ENCODE results near the gene CCDC78. TPM values are rescaled to one million over a fixed set of nuclear protein-coding genes. Genes with fewer than 3 reads are reported as not detected.

Gene CCDC78
- total RNA-seq, 1 donor from 2014 or later = 0.85 TPM

GRCh38 chr16:686459-687260 lies 39.6 kb downstream of the CCDC78 start:
- no peak overlapping the region for H3K27ac Mint-ChIP-seq (ENCODE audit: unreplicated experiment)
- DNase-seq (ENCODE audit: low spot score) = no peak
- peaks cover 16% of the 10 kb centered on the region for H3K27me3 Mint-ChIP-seq (ENCODE audit: unreplicated experiment)
- no peak overlapping the region for H3K4me3 Mint-ChIP-seq (ENCODE audit: unreplicated experiment)
- TF ChIP-seq, protein P1, sequence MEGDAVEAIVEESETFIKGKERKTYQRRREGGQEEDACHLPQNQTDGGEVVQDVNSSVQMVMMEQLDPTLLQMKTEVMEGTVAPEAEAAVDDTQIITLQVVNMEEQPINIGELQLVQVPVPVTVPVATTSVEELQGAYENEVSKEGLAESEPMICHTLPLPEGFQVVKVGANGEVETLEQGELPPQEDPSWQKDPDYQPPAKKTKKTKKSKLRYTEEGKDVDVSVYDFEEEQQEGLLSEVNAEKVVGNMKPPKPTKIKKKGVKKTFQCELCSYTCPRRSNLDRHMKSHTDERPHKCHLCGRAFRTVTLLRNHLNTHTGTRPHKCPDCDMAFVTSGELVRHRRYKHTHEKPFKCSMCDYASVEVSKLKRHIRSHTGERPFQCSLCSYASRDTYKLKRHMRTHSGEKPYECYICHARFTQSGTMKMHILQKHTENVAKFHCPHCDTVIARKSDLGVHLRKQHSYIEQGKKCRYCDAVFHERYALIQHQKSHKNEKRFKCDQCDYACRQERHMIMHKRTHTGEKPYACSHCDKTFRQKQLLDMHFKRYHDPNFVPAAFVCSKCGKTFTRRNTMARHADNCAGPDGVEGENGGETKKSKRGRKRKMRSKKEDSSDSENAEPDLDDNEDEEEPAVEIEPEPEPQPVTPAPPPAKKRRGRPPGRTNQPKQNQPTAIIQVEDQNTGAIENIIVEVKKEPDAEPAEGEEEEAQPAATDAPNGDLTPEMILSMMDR (IDR thresholded peaks at IDR 0.05; ENCODE audit: unreplicated experiment) = no peak
- H3K36me3 Mint-ChIP-seq (ENCODE audit: low read depth, unreplicated experiment) = peaks cover 5% of the 10 kb centered on the region
- H3K9me3 Mint-ChIP-seq (ENCODE audit: unreplicated experiment) = no peaks in the 10 kb centered on the region
- H3K4me1 Mint-ChIP-seq (ENCODE audit: unreplicated experiment) = peaks cover 6% of the 10 kb centered on the region

DNA sequence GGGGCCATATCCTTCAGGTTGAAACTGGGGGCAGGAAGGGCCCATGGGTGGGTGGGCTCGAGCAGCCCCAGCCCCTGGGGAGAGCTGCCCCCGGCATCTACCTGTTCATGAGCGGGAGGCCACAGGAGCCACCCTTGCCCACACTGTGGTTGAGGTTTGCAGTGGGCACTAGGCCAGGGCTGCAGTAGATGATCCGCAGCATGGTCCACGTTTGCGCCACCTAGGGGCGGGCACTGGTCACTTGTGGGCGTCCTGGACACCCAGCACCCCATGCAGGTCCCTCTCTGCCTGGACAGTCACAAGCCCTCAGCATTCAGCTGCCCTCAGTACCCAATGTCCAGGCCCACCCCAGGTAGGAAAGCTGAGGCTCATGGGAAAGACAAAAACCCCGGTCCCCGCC lies 40.3 kb downstream of the CCDC78 start:
- peaks cover 9% of the 10 kb centered on the region for H3K4me1 Mint-ChIP-seq (ENCODE audit: unreplicated experiment)
- peaks cover 5% of the 10 kb centered on the region for H3K36me3 Mint-ChIP-seq (ENCODE audit: low read depth, unreplicated experiment)
- peak; percentile 62 for DNase-seq (ENCODE audit: low spot score)
- H3K4me3 Mint-ChIP-seq (ENCODE audit: unreplicated experiment) = no peak overlapping the region
- no peaks in the 10 kb centered on the region for H3K9me3 Mint-ChIP-seq (ENCODE audit: unreplicated experiment)
- TF ChIP-seq, protein P1 (IDR thresholded peaks at IDR 0.05; ENCODE audit: unreplicated experiment) = peak; percentile 45
- no peak overlapping the region for H3K27ac Mint-ChIP-seq (ENCODE audit: unreplicated experiment)
- peaks cover 14% of the 10 kb centered on the region for H3K27me3 Mint-ChIP-seq (ENCODE audit: unreplicated experiment)

- peaks cover 9% of the 10 kb centered on the region for H3K4me1 Mint-ChIP-seq (ENCODE audit: unreplicated experiment)
- no peak for DNase-seq (ENCODE audit: low spot score)
- peaks cover 14% of the 10 kb centered on the region for H3K27me3 Mint-ChIP-seq (ENCODE audit: unreplicated experiment)
- TF ChIP-seq, protein P1 (IDR thresholded peaks at IDR 0.05; ENCODE audit: unreplicated experiment) = no peak
- H3K36me3 Mint-ChIP-seq (ENCODE audit: low read depth, unreplicated experiment) = peaks cover 5% of the 10 kb centered on the region
- H3K4me3 Mint-ChIP-seq (ENCODE audit: unreplicated experiment) = no peak overlapping the region
- H3K9me3 Mint-ChIP-seq (ENCODE audit: unreplicated experiment) = no peaks in the 10 kb centered on the region
- H3K27ac Mint-ChIP-seq (ENCODE audit: unreplicated experiment) = no peak overlapping the region
Measured at GRCh38 chr16:684961-685696, 41.1 kb downstream of the CCDC78 start.

DNA sequence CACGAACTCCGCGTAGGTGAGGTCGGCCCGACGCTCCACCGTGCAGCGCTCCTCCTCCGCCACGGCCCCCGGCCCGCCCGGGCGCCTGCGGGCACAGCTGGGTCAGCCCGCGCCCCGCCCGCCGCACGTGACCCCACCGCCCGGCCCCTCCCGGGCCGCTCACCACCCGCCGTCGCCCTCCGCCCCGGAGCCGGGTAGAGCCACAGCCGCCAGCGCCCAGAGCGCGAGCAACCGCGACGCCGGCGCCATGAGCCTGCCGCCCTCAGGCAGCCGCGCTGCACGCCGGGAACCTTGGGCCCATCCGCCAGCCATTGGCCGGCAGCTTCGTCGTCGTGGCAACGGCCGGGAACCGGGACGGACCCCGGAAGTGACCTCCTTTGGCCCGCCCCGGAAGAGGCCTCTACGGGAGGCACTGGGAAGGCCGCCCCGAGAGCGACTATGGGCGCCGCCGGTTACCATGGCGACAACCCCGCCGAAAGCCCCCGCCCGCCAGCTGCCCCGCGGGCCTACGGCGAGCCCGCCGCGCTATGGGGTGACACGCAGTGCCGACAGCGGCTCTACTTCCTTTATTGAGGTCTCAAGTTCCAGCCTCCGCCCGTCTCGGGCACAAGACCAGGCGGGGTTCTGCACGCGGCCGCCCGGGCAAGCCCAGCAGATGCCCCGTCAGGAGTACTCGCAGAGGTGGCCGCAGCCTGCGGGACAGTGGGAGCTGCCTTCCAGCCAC lies 42.0 kb downstream of the CCDC78 start, which contains the start of gene JMJD8:
JMJD8 (minus strand) TSS at position 264 of the 724 bp plus-strand sequence; CDS start at position 249, 15 bp downstream.
- no peak within 1 kb of the TSS for H3K27ac Mint-ChIP-seq (ENCODE audit: unreplicated experiment)
- TF ChIP-seq, protein P1 (IDR thresholded peaks at IDR 0.05; ENCODE audit: unreplicated experiment) = no peak
- peak within 1 kb of the TSS; percentile 47 for H3K4me3 Mint-ChIP-seq (ENCODE audit: unreplicated experiment)
- peaks cover 5% of the 10 kb centered on the region for H3K36me3 Mint-ChIP-seq (ENCODE audit: low read depth, unreplicated experiment)
- H3K27me3 Mint-ChIP-seq (ENCODE audit: unreplicated experiment) = peaks cover 15% of the 10 kb centered on the region
- DNase-seq (ENCODE audit: low spot score) = peak; percentile 82
- peaks cover 6% of the 10 kb centered on the region for H3K4me1 Mint-ChIP-seq (ENCODE audit: unreplicated experiment)
- no peaks in the 10 kb centered on the region for H3K9me3 Mint-ChIP-seq (ENCODE audit: unreplicated experiment)
